ENCODE results near the gene LLGL1. TPM values are rescaled to one million over a fixed set of nuclear protein-coding genes. Genes with fewer than 3 reads are reported as not detected.

LLGL1 gene
- total RNA-seq, 1 donor from 2014 or later, result 43.5 TPM

GRCh38 chr17:18256351-18256750 lies 30.9 kb downstream of the LLGL1 start:
- peaks cover 59% of the 10 kb centered on the region for H4K20me1 ChIP-seq (ENCODE audit: insufficient read depth, low read length)
- no peak overlapping the region for H2AFZ ChIP-seq (ENCODE audit: low read depth, low read length)
- H3K9ac ChIP-seq (ENCODE audit: low read length), result no peak overlapping the region
- no peak overlapping the region for H3K27ac ChIP-seq (ENCODE audit: low read depth, low read length)
- H3K79me2 ChIP-seq (ENCODE audit: insufficient read depth, low read length), result peaks cover 52% of the 10 kb centered on the region
- H3K9me3 ChIP-seq (ENCODE audit: insufficient read depth, low read depth, low read length), result no peaks in the 10 kb centered on the region
- Mint-ChIP-seq H3K9me3 (ENCODE audit: unreplicated experiment) (no peaks in the 10 kb centered on the region), H3K27me3 (ENCODE audit: low read depth, unreplicated experiment) (no peaks in the 10 kb centered on the region), H3K27ac (ENCODE audit: unreplicated experiment) (no peak overlapping the region), H3K4me3 (ENCODE audit: unreplicated experiment) (peak overlapping the region; percentile 98), H3K36me3 (ENCODE audit: low read depth, unreplicated experiment) (peaks cover 13% of the 10 kb centered on the region), H3K4me1 (ENCODE audit: low read depth, unreplicated experiment) (peaks cover 15% of the 10 kb centered on the region)
- no peak for TF ChIP-seq CTCF (IDR thresholded peaks at IDR 0.05; ENCODE audit: insufficient read depth, low read depth, low read length)
- TF ChIP-seq EZH2 (IDR thresholded peaks at IDR 0.05; ENCODE audit: insufficient read depth, low read length), result no peak
- no peaks in the 10 kb centered on the region for H3K27me3 ChIP-seq (ENCODE audit: insufficient read depth, low read length)
- peaks cover 14% of the 10 kb centered on the region for H3K36me3 ChIP-seq (ENCODE audit: insufficient read depth, low read length)
- H3K4me1 ChIP-seq (ENCODE audit: insufficient read depth, low read length), result peaks cover 23% of the 10 kb centered on the region
- no peak for DNase-seq (ENCODE audit: low read depth)
- no peak overlapping the region for H3K4me3 ChIP-seq (ENCODE audit: insufficient read depth, low read depth, low read length)
- H3K4me2 ChIP-seq (ENCODE audit: low read length), result peak overlapping the region; percentile 92
- FAIRE-seq, result no peak

GRCh38 chr17:18256776-18257175 lies 31.3 kb downstream of the LLGL1 start:
- H3K27ac Mint-ChIP-seq (ENCODE audit: unreplicated experiment), result peak overlapping the region; percentile 97
- H3K4me2 ChIP-seq (ENCODE audit: low read length), result peak overlapping the region; percentile 92
- H3K36me3 ChIP-seq (ENCODE audit: insufficient read depth, low read length), result peaks cover 14% of the 10 kb centered on the region
- no peaks in the 10 kb centered on the region for H3K27me3 Mint-ChIP-seq (ENCODE audit: low read depth, unreplicated experiment)
- H3K4me1 Mint-ChIP-seq (ENCODE audit: low read depth, unreplicated experiment), result peaks cover 19% of the 10 kb centered on the region
- H3K4me1 ChIP-seq (ENCODE audit: insufficient read depth, low read length), result peaks cover 26% of the 10 kb centered on the region
- peak overlapping the region; percentile 95 for H3K9ac ChIP-seq (ENCODE audit: low read length)
- H3K36me3 Mint-ChIP-seq (ENCODE audit: low read depth, unreplicated experiment), result peaks cover 10% of the 10 kb centered on the region
- no peaks in the 10 kb centered on the region for H3K9me3 ChIP-seq (ENCODE audit: insufficient read depth, low read depth, low read length)
- H3K9me3 Mint-ChIP-seq (ENCODE audit: unreplicated experiment), result no peaks in the 10 kb centered on the region
- peak overlapping the region; percentile 98 for H3K4me3 Mint-ChIP-seq (ENCODE audit: unreplicated experiment)
- H4K20me1 ChIP-seq (ENCODE audit: insufficient read depth, low read length), result peaks cover 59% of the 10 kb centered on the region
- H3K27ac ChIP-seq (ENCODE audit: low read depth, low read length), result no peak overlapping the region
- peaks cover 57% of the 10 kb centered on the region for H3K79me2 ChIP-seq (ENCODE audit: insufficient read depth, low read length)
- TF ChIP-seq CTCF (IDR thresholded peaks at IDR 0.05; ENCODE audit: insufficient read depth, low read depth, low read length) (no peak), EZH2 (IDR thresholded peaks at IDR 0.05; ENCODE audit: insufficient read depth, low read length) (no peak)
- peak overlapping the region; percentile 84 for H3K4me3 ChIP-seq (ENCODE audit: insufficient read depth, low read depth, low read length)
- no peak for FAIRE-seq
- H3K27me3 ChIP-seq (ENCODE audit: insufficient read depth, low read length), result no peaks in the 10 kb centered on the region
- H2AFZ ChIP-seq (ENCODE audit: low read depth, low read length), result no peak overlapping the region
- no peak for DNase-seq (ENCODE audit: low read depth)

- Histone ChIP-seq H2AFZ (ENCODE audit: low read depth, low read length) (no peak overlapping the region), H3K36me3 (ENCODE audit: insufficient read depth, low read length) (peaks cover 14% of the 10 kb centered on the region), H3K4me2 (ENCODE audit: low read length) (peak overlapping the region; percentile 92), H3K4me1 (ENCODE audit: insufficient read depth, low read length) (peaks cover 26% of the 10 kb centered on the region), H3K79me2 (ENCODE audit: insufficient read depth, low read length) (peaks cover 63% of the 10 kb centered on the region), H3K9ac (ENCODE audit: low read length) (peak overlapping the region; percentile 95), H3K27ac (ENCODE audit: low read depth, low read length) (peak overlapping the region; percentile 90), H3K27me3 (ENCODE audit: insufficient read depth, low read length) (no peaks in the 10 kb centered on the region), H3K4me3 (ENCODE audit: insufficient read depth, low read depth, low read length) (peak overlapping the region; percentile 84), H4K20me1 (ENCODE audit: insufficient read depth, low read length) (peaks cover 59% of the 10 kb centered on the region), H3K9me3 (ENCODE audit: insufficient read depth, low read depth, low read length) (no peaks in the 10 kb centered on the region)
- no peak for TF ChIP-seq EZH2 (IDR thresholded peaks at IDR 0.05; ENCODE audit: insufficient read depth, low read length)
- Mint-ChIP-seq H3K9me3 (ENCODE audit: unreplicated experiment) (no peaks in the 10 kb centered on the region), H3K36me3 (ENCODE audit: low read depth, unreplicated experiment) (peaks cover 7% of the 10 kb centered on the region), H3K27ac (ENCODE audit: unreplicated experiment) (peak overlapping the region; percentile 97), H3K27me3 (ENCODE audit: low read depth, unreplicated experiment) (no peaks in the 10 kb centered on the region), H3K4me3 (ENCODE audit: unreplicated experiment) (peak overlapping the region; percentile 98), H3K4me1 (ENCODE audit: low read depth, unreplicated experiment) (peaks cover 21% of the 10 kb centered on the region)
- FAIRE-seq (no peak), DNase-seq (ENCODE audit: low read depth) (peak; percentile 26)
These were observed 32.0 kb downstream of the LLGL1 start for GRCh38 chr17:18257268-18257981.

Measured in astrocyte (in vitro differentiated cells and primary cell).